ENCODE measurements around the gene MRPS9.

The MRPS9 gene

DNA sequence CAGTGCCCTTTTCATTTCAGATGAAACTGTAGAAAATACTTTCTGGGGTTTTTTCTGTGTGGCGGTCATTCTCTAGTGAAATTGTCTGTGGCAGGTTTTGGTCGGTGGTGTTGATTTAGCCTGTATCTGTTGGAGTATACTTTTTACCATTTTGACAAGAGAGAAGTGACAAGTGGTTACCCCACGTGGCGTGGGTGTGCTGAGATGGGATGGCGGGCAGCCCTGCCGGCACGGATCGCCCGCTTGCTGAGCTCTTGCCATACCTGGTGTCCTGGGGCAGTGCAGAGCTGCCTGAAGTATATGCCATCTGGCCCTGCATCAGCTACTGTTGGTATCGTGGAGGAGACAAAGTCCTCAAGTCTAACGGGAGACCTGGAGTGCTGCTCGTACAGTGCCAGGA is 64.1 kb downstream of the MRPS9 start:
- ChIA-PET CTCF (interaction anchor here (1.5 to 4.6 kb wide), 3 partner anchors 9 to 13 kb away, joined by 4 to 44 read pairs (median 7); no protein-coding TSS in a partner anchor), POLR2A (no interaction called here)
- TF ChIP-seq, protein P1, sequence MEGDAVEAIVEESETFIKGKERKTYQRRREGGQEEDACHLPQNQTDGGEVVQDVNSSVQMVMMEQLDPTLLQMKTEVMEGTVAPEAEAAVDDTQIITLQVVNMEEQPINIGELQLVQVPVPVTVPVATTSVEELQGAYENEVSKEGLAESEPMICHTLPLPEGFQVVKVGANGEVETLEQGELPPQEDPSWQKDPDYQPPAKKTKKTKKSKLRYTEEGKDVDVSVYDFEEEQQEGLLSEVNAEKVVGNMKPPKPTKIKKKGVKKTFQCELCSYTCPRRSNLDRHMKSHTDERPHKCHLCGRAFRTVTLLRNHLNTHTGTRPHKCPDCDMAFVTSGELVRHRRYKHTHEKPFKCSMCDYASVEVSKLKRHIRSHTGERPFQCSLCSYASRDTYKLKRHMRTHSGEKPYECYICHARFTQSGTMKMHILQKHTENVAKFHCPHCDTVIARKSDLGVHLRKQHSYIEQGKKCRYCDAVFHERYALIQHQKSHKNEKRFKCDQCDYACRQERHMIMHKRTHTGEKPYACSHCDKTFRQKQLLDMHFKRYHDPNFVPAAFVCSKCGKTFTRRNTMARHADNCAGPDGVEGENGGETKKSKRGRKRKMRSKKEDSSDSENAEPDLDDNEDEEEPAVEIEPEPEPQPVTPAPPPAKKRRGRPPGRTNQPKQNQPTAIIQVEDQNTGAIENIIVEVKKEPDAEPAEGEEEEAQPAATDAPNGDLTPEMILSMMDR (IDR thresholded peaks at IDR 0.05; ENCODE audit: control extremely low read depth, extremely low read depth, low read depth, missing control alignments) = no peak
- no peak for DNase-seq (ENCODE audit: extremely low spot score)

DNA sequence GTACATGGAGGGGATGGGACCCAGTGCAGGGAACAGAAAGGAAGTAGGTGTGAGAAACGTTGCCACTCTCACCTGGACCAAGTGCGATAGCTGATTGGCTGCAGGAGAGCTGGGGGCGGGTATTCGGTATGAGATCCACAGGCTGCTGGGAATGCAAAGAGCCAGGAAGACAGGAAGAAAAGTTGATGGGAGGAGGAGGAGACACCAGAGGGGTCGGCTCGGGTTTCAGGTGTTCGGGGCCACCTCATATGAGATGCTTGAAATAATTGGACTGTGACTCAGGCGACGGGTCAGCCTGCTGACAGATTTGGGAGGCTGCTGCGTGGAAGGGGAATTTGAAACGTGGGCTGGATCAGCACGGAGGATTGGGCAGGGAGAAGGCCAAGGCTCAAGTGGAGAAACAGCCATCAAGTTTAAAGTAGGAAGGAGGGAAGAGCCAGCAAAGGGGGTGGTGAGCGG is 65.1 kb downstream of the MRPS9 start:
- ChIA-PET CTCF (interaction anchor here (1.0 to 4.6 kb wide), 3 partner anchors 8 to 133 kb away, joined by 3 to 44 read pairs (median 4); no protein-coding TSS in a partner anchor), POLR2A (no interaction called here)
- TF ChIP-seq, protein P1 (IDR thresholded peaks at IDR 0.05; ENCODE audit: control extremely low read depth, extremely low read depth, low read depth, missing control alignments) = no peak
- no peak for DNase-seq (ENCODE audit: extremely low spot score)

DNA sequence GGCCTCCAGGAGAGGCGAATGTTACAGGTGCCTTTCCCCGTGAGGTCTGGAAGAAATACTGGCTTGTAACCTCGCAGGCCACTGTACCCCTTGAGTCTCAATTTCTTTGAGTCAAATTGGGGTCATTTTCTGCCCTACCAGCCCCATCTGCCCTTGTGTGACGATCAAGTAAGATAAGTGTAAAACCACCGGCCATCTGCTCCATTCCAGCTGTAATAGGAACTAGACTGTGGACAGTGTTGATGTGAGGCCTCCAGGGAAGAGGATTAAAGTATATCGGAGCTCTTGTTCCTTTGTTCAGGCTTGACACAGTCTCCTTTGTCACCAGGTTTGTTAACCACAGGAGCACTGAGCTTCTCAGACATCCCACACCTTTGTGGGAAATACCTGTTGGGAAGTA is 65.6 kb downstream of the MRPS9 start:
- ChIA-PET POLR2A (no interaction called here), CTCF (interaction anchor here (0.9 to 4.6 kb wide), 3 partner anchors 12 to 136 kb away, joined by 3 to 44 read pairs (median 3); no protein-coding TSS in a partner anchor)
- TF ChIP-seq, protein P1 (IDR thresholded peaks at IDR 0.05; ENCODE audit: control extremely low read depth, extremely low read depth, low read depth, missing control alignments) = no peak
- DNase-seq (ENCODE audit: extremely low spot score) = no peak

DNA sequence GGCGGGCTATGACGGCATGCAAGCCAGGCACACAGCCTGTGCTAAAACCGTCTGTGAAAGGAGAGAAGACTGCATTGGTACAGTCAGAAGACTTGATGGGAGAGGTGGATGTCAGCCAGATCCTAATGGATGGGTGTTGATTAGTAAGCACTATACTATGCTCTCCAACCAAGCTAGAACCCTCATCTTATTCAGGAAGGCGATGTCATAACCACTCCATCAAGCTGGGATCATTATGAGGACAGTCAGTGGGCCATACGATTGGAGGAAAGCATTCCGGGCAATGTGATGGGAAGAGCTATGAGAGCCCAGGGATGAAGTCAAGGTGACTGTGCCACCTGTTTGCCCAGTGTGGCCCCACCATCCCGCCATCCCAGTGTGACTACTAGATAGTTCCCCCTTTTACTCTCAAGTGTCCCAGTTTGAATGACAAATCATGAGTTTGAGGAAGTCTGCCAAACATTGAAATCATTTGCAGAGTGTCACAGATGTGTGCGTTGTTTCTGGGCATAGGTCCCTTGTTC is 66.4 kb downstream of the MRPS9 start:
- DNase-seq (ENCODE audit: extremely low spot score) = no peak
- ChIA-PET POLR2A (no interaction called here), CTCF (interaction anchor here (0.9 to 4.6 kb wide), 2 partner anchors 11 to 135 kb away, joined by 3 to 44 read pairs; no protein-coding TSS in a partner anchor)

DNA sequence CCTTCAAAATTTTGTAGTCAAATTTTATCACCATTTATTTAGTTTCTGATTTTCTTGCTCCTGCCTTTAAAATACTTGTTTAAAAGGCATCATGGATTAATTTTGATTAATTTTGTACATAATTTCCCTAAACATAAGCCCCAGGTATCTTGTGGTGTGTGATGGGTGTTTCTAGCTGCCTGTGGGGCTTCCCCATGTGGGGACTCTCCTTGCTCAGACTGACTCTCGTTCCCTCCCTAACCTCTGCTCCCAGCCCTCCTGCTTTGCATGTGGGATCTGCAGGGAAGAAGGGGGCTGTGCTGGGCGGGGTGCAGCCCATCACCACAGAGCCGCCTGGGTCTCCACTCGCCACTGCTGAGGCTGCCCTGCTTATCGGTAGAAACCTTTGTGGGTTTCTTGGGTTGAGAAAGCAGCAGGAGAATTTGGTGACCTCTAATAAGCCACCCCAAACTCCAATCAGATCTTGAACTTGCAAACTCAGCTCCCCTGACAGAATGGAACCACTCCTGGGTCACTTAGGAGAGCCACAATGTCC is 72.5 kb downstream of the MRPS9 start:
- CTCF ChIA-PET = interaction anchor here (1.1 to 20.5 kb wide), 5 partner anchors 8 to 184 kb away, joined by 3 to 492 read pairs (median 4); partner anchors contain the start of gene GPR45
- DNase-seq (ENCODE audit: extremely low spot score) = no peak
- POLR2A ChIA-PET = no interaction called here
- TF ChIP-seq, protein P1 (IDR thresholded peaks at IDR 0.05; ENCODE audit: control extremely low read depth, extremely low read depth, low read depth, missing control alignments) = no peak

More for the DNA sequence above, 66.4 kb downstream of the MRPS9 start:
- TF ChIP-seq, protein P1 (IDR thresholded peaks at IDR 0.05; ENCODE audit: control extremely low read depth, extremely low read depth, low read depth, missing control alignments) = no peak

DNA sequence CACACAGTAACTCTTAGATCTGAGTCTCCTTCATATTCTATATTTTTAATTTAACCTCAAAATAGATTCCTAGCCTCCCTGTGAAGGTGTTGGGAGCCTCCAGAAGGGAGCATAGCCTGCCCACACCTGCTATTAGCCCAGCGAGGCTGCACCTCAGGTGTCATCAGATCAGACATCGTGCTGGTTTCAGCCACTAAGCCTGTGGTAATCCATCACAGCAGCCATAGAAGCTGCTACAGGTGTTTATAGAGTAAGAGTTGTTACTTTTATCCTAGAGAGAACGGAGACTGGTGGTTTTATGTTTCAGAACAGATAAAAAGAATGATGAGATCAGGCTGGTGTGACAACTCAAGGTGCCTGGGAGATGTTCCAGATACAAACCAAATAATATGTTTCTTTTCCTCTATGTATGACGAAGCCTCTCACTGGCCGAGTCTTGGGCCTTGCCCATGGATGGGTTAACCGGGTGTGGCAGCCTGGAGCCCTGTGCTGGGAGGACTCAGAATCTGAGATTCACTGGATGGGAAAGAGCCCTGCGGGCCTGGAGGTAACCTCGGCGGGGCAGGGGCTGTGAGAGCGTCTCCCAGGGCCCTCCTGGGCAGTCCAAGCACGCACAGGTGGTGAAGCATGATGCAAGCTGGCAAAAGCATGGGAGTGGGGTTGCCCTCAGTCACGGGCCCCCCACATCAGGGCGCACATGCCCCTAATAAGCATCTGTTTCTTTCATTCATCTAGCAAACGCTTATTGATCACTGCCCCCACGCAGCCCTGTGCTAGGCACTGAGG is 73.7 kb downstream of the MRPS9 start:
- ChIA-PET CTCF (interaction anchor here (1.2 to 20.5 kb wide), 6 partner anchors 9 to 183 kb away, joined by 3 to 492 read pairs (median 14); partner anchors contain the start of gene GPR45), POLR2A (no interaction called here)
- TF ChIP-seq, protein P1 (IDR thresholded peaks at IDR 0.05; ENCODE audit: control extremely low read depth, extremely low read depth, low read depth, missing control alignments) = no peak
- no peak for DNase-seq (ENCODE audit: extremely low spot score)

All from GM10248 (cell line).